Measurements from ENCODE around the gene TMEM176A.

Gene TMEM176A

GRCh38 chr7:150820148-150820547 is 19.6 kb downstream of the TMEM176A start:
- no peak for DNase-seq

GRCh38 chr7:150820578-150821198 is 20.1 kb downstream of the TMEM176A start:
- no peak for DNase-seq

GRCh38 chr7:150823043-150823442 is 22.5 kb downstream of the TMEM176A start:
- DNase-seq, result no peak

GRCh38 chr7:150823484-150824126 is 23.0 kb downstream of the TMEM176A start:
- DNase-seq, result no peak

GRCh38 chr7:150824379-150825177 is 24.0 kb downstream of the TMEM176A start:
- DNase-seq, result no peak

GRCh38 chr7:150826061-150826849 is 25.7 kb downstream of the TMEM176A start:
- DNase-seq, result no peak

- no peak for DNase-seq
Measured at GRCh38 chr7:150828384-150828783, 27.8 kb downstream of the TMEM176A start.

GRCh38 chr7:150829426-150829825 is 28.9 kb downstream of the TMEM176A start:
- DNase-seq, result no peak

- no peak for DNase-seq
Measured at GRCh38 chr7:150830937-150831336, 30.4 kb downstream of the TMEM176A start.

- DNase-seq, result no peak
Measured at GRCh38 chr7:150831851-150832250, 31.3 kb downstream of the TMEM176A start.

- no peak for DNase-seq
Measured at GRCh38 chr7:150835019-150835418, 34.5 kb downstream of the TMEM176A start.

- no peak for DNase-seq
Measured at GRCh38 chr7:150835702-150836280, 35.2 kb downstream of the TMEM176A start.

GRCh38 chr7:150838965-150839650 is 38.5 kb downstream of the TMEM176A start:
- no peak for DNase-seq

GRCh38 chr7:150842018-150842417 is 41.4 kb downstream of the TMEM176A start:
- no peak for DNase-seq

GRCh38 chr7:150842716-150843115 is 42.1 kb downstream of the TMEM176A start:
- DNase-seq, result no peak

GRCh38 chr7:150845421-150845861 is 44.9 kb downstream of the TMEM176A start:
- no peak for DNase-seq

- no peak for DNase-seq
Measured at GRCh38 chr7:150846291-150847115, 45.9 kb downstream of the TMEM176A start.

- no peak for DNase-seq
Measured at GRCh38 chr7:150847536-150847935, 47.0 kb downstream of the TMEM176A start.

GRCh38 chr7:150848111-150848510 is 47.5 kb downstream of the TMEM176A start:
- no peak for DNase-seq

GRCh38 chr7:150848561-150849115 is 48.1 kb downstream of the TMEM176A start:
- no peak for DNase-seq

Measured in NCI-H526 (cell line).